ENCODE measurements around the gene ATP10A. TPM values are rescaled to one million over a fixed set of nuclear protein-coding genes. Genes with fewer than 3 reads are reported as not detected.

The ATP10A gene
- total and polyA plus RNA-seq, 2 of the 8 experiments (the other 6 are each of a cell fraction or from before 2014, with no cell fraction given) = 2.0 to 2.8 TPM

GRCh38 chr15:25741256-25741580 lies 121.9 kb downstream of the ATP10A start:
- no peak overlapping the region for H4K91ac ChIP-seq (replicated peaks; ENCODE audit: insufficient read length, low read length)
- H3K9ac ChIP-seq (replicated peaks in 1 of 4; ENCODE audit: extremely low read depth in 1 of 4, low read depth in 3 of 4, low read length in 3 of 4) = no peak overlapping the region
- H3K4me3 ChIP-seq (ENCODE audit: extremely low read depth in 1 of 4, insufficient read depth in 2 of 4, low read depth in 3 of 4, low read length in 4 of 4) = no peak overlapping the region
- no peak overlapping the region for H4K5ac ChIP-seq (ENCODE audit: insufficient read length, low read depth, low read length)
- H3K79me1 ChIP-seq (ENCODE audit: low read depth, low read length) = no peaks in the 10 kb centered on the region
- no peak overlapping the region for H3K56ac ChIP-seq (replicated peaks; ENCODE audit: insufficient read length, low read depth, low read length)
- DNase-seq (ENCODE audit: low read depth in 1 of 2, low spot score in 2 of 2) (no peak), FAIRE-seq (no peak)
- H3K18ac ChIP-seq (ENCODE audit: extremely low read depth, low read length) = no peak overlapping the region
- no peak overlapping the region for H2BK20ac ChIP-seq (ENCODE audit: low read length)
- no peaks in the 10 kb centered on the region for H3K4me1 ChIP-seq (replicated peaks in 1 of 4; ENCODE audit: control insufficient read depth in 3 of 4, insufficient read depth in 4 of 4, low read length in 3 of 4)
- CTCF ChIA-PET (ENCODE audit: partially characterized antibody) = interaction anchor here (1.2 to 1.4 kb wide), 2 partner anchors 28 to 193 kb away, joined by 3 to 4 read pairs; no protein-coding TSS in a partner anchor
- no peaks in the 10 kb centered on the region for H3K9me3 ChIP-seq (ENCODE audit: insufficient read depth in 2 of 2, low read depth in 1 of 2, low read length in 1 of 2)
- no peak overlapping the region for H3K4me2 ChIP-seq (ENCODE audit: insufficient read depth in 1 of 2, low read depth in 2 of 2, low read length in 2 of 2)
- no peak overlapping the region for H2AK5ac ChIP-seq (ENCODE audit: low read depth, low read length)
- TF ChIP-seq JUN (IDR thresholded peaks at IDR 0.05; ENCODE audit: low read depth, low read length) = no peak
- TF ChIP-seq BRCA1 (IDR thresholded peaks at IDR 0.05; ENCODE audit: low read depth, low read length) = no peak
- no peak for TF ChIP-seq NRF1 (IDR thresholded peaks at IDR 0.05; ENCODE audit: low read depth, low read length)
- no peaks in the 10 kb centered on the region for H3K27me3 ChIP-seq (replicated peaks in 1 of 4; ENCODE audit: control insufficient read depth in 3 of 4, extremely low read depth in 1 of 4, insufficient read depth in 3 of 4, low read length in 3 of 4)
- H4K20me1 ChIP-seq (replicated peaks in 1 of 2; ENCODE audit: control insufficient read depth in 1 of 2, insufficient read depth in 2 of 2, low read length in 2 of 2) = no peaks in the 10 kb centered on the region
- no peak overlapping the region for H2BK5ac ChIP-seq (ENCODE audit: low read depth, low read length)
- H2AFZ ChIP-seq (ENCODE audit: low read length) = no peak overlapping the region
- H3K23ac ChIP-seq (ENCODE audit: insufficient read length) = no peak overlapping the region
- POLR2A ChIA-PET (ENCODE audit: partially characterized antibody) = interaction anchor here (1.0 kb wide), 1 partner anchor 129 kb away, joined by 3 read pairs; no protein-coding TSS in a partner anchor
- no peaks in the 10 kb centered on the region for H3K23me2 ChIP-seq (ENCODE audit: low read depth, low read length)
- no peak overlapping the region for H2BK120ac ChIP-seq (replicated peaks; ENCODE audit: low read depth, low read length)
- H4K8ac ChIP-seq (ENCODE audit: extremely low read depth, insufficient read depth, low read length) = no peak overlapping the region
- no peak overlapping the region for H3K14ac ChIP-seq (ENCODE audit: insufficient read length)
- no peaks in the 10 kb centered on the region for H3K36me3 ChIP-seq (ENCODE audit: control insufficient read depth in 2 of 4, insufficient read depth in 4 of 4, low read length in 3 of 4)
- no peak overlapping the region for H3K27ac ChIP-seq (ENCODE audit: low read depth, low read length)
- no peak overlapping the region for H2BK15ac ChIP-seq (ENCODE audit: low read length)
- WGBS, 2 experiments (ENCODE audit: extremely low coverage in 1 of 2, insufficient coverage in 1 of 2, insufficient read length in 1 of 2, insufficient replicate concordance in 2 of 2, low coverage in 1 of 2, low lambda C conversion rate in 2 of 2, missing lambda C conversion rate in 1 of 2) = 80% methylated on average over 5 of the region's 5 CpGs; no CpG with 5 or more reads in 1 of the 2 experiments
- no peak overlapping the region for H3K4ac ChIP-seq (replicated peaks; ENCODE audit: insufficient read length, low read depth, low read length)
- H2BK12ac ChIP-seq (ENCODE audit: low read depth, low read length) = no peak overlapping the region
- H3K79me2 ChIP-seq (ENCODE audit: control insufficient read depth in 1 of 2, insufficient read depth in 2 of 2, low read length in 2 of 2) = no peaks in the 10 kb centered on the region

Data from H1 (cell line).